IPS-20b (cell line): ENCODE results near the gene MYO1F.

Experiments used
- H3K27ac ChIP-seq: one replicate; pipeline ENCODE4 v1.5.1; 2013; ENCODE audit warnings: low read length
- H3K27me3 ChIP-seq: 2 replicates; pipeline ENCODE4 v1.6.1; 2013; ENCODE audit warnings: mild to moderate bottlenecking, low read length, inconsistent platforms; ENCODE audit not compliant: insufficient read depth
- H3K36me3 ChIP-seq: 2 replicates; pipeline ENCODE4 v1.6.1; 2013; ENCODE audit warnings: low read depth, mild to moderate bottlenecking, inconsistent platforms, low read length, moderate library complexity; ENCODE audit not compliant: insufficient read depth
- H3K4me1 ChIP-seq: 2 replicates; pipeline ENCODE4 v1.6.1; 2013; ENCODE audit warnings: mild to moderate bottlenecking, control low read depth, inconsistent platforms, low read length, moderate library complexity; ENCODE audit not compliant: insufficient read depth
- H3K4me3 ChIP-seq: 2 replicates; pipeline ENCODE4 v1.5.1; 2013; ENCODE audit warnings: mild to moderate bottlenecking, low read length, inconsistent platforms
- H3K9ac ChIP-seq: 2 replicates; pipeline ENCODE4 v1.6.1; 2013; ENCODE audit warnings: low read depth, mild to moderate bottlenecking, inconsistent platforms, low read length, moderate library complexity
- H3K9me3 ChIP-seq: 2 replicates; pipeline ENCODE4 v1.6.1; 2013; ENCODE audit warnings: mild to moderate bottlenecking, low read depth, low read length, inconsistent platforms; ENCODE audit not compliant: insufficient read depth

The MYO1F gene

GRCh38 chr19:8513687-8514504 is 63.3 kb downstream of the MYO1F start, which contains the start of gene ZNF414:
Gene ZNF414 (minus strand): TSS chr19:8514167. CDS start chr19:8514046, 121 bp downstream.
- H3K4me1 ChIP-seq, result peaks cover 8% of the 10 kb centered on the region; the same call in 1 of the 2 replicates
- H3K4me3 ChIP-seq, result peak within 1 kb of the TSS; percentile 77
- no peaks in the 10 kb centered on the region for H3K36me3 ChIP-seq
- no peaks in the 10 kb centered on the region for H3K9me3 ChIP-seq
- peak within 1 kb of the TSS; percentile 85 for H3K9ac ChIP-seq
- H3K27ac ChIP-seq, result peak within 1 kb of the TSS; percentile 71
- no peaks in the 10 kb centered on the region for H3K27me3 ChIP-seq

- H3K4me1 ChIP-seq, result peaks cover 8% of the 10 kb centered on the region; the same call in 1 of the 2 replicates
- no peaks in the 10 kb centered on the region for H3K9me3 ChIP-seq
- peak overlapping the region; percentile 85 for H3K9ac ChIP-seq
- H3K27ac ChIP-seq, result peak overlapping the region; percentile 71
- peak overlapping the region; percentile 77 for H3K4me3 ChIP-seq
- no peaks in the 10 kb centered on the region for H3K36me3 ChIP-seq
- no peaks in the 10 kb centered on the region for H3K27me3 ChIP-seq
These were observed 64.1 kb downstream of the MYO1F start for GRCh38 chr19:8513036-8513686.

DNA sequence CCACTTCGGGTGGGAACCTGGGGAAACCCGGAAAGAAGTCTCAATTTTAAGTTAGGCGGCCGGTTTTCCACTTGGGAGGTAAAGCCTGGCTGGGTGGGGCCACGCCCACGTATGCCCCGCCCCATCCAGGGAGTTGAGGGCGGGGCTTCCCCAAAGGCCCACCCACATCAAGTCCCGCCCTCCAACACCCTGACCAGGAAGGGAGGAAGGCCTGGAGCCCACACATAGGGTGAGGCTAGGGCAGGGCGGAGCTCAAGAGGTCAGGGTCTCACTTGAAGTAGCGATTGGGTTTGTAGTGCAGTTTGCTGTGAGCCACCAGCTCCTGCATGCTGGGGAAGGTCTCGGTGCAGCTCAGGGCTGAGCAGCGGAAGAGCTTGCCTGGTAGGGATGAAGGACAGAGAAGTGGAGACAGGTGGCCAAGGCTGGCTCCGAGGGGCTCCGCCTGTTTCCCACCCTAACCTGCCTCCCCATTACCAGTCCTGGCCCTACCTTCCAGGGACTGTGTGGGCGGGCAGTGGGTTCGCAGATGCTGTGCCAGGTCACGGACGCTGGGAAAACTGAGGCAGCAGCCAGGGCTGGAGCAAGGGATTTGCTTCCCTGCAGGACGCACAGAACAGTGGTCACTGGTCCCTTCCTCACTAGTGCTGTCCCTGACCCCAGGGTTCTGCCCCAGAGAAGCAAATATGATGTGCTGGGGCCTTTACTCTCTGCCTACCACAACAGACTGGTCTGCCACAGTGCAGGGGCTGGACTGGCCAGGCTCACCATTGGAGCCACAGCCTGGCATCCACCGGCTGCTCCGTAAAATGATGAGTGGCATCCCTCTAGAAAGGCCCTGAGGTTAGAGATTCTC is 64.9 kb downstream of the MYO1F start:
- no peaks in the 10 kb centered on the region for H3K27me3 ChIP-seq
- H3K36me3 ChIP-seq, result no peaks in the 10 kb centered on the region
- H3K9me3 ChIP-seq, result no peaks in the 10 kb centered on the region
- H3K27ac ChIP-seq, result no peak overlapping the region
- no peak overlapping the region for H3K9ac ChIP-seq
- H3K4me3 ChIP-seq, result peak overlapping the region; percentile 77; the same call in 1 of the 2 replicates
- peaks cover 8% of the 10 kb centered on the region; the same call in 1 of the 2 replicates for H3K4me1 ChIP-seq

DNA sequence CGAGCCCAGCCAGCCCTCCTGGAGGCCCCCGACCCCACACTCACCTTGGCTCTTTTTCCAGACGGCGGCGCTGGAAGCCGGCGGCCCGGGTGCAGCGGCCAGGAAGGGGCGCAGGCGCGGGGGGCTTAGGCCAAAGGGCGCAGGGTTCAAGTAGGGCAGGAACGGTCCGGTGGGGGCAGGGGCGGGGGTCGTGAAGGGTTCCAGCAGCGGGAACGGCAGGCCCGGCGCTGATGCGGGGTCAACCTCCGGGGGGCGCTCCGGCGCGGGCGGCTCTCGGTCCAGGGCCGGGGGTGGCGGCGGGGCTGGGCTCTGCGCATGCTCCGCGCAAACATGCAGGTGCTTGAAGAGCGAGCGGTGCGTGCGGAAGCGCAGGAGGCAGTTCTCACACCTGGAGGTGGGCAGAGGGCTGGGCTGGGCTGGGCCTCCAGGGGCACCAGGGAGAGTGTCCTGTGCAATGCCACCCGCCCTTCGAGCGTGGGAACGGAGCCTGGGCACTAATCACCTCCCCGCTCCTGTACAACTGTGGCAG is 65.6 kb downstream of the MYO1F start:
- no peaks in the 10 kb centered on the region for H3K9me3 ChIP-seq
- H3K36me3 ChIP-seq, result no peaks in the 10 kb centered on the region
- no peak overlapping the region for H3K27ac ChIP-seq
- no peak overlapping the region for H3K9ac ChIP-seq
- peaks cover 8% of the 10 kb centered on the region; the same call in 1 of the 2 replicates for H3K4me1 ChIP-seq
- no peak overlapping the region for H3K4me3 ChIP-seq
- no peaks in the 10 kb centered on the region for H3K27me3 ChIP-seq

GRCh38 chr19:8510589-8511115 is 66.6 kb downstream of the MYO1F start:
- Histone ChIP-seq H3K27me3 (no peaks in the 10 kb centered on the region), H3K4me1 (peaks cover 11% of the 10 kb centered on the region; the same call in 1 of the 2 replicates), H3K9ac (no peak overlapping the region), H3K36me3 (no peaks in the 10 kb centered on the region), H3K9me3 (no peaks in the 10 kb centered on the region), H3K4me3 (no peak overlapping the region), H3K27ac (no peak overlapping the region)

- H3K36me3 ChIP-seq, result no peaks in the 10 kb centered on the region
- no peaks in the 10 kb centered on the region for H3K27me3 ChIP-seq
- H3K4me1 ChIP-seq, result peaks cover 4% of the 10 kb centered on the region; the same call in 1 of the 2 replicates
- no peak overlapping the region for H3K27ac ChIP-seq
- no peaks in the 10 kb centered on the region for H3K9me3 ChIP-seq
- peak overlapping the region; percentile 76 for H3K4me3 ChIP-seq
- H3K9ac ChIP-seq, result peak overlapping the region; percentile 76; the same call in 1 of the 2 replicates
These were observed 70.8 kb downstream of the MYO1F start for GRCh38 chr19:8506402-8506957.

DNA sequence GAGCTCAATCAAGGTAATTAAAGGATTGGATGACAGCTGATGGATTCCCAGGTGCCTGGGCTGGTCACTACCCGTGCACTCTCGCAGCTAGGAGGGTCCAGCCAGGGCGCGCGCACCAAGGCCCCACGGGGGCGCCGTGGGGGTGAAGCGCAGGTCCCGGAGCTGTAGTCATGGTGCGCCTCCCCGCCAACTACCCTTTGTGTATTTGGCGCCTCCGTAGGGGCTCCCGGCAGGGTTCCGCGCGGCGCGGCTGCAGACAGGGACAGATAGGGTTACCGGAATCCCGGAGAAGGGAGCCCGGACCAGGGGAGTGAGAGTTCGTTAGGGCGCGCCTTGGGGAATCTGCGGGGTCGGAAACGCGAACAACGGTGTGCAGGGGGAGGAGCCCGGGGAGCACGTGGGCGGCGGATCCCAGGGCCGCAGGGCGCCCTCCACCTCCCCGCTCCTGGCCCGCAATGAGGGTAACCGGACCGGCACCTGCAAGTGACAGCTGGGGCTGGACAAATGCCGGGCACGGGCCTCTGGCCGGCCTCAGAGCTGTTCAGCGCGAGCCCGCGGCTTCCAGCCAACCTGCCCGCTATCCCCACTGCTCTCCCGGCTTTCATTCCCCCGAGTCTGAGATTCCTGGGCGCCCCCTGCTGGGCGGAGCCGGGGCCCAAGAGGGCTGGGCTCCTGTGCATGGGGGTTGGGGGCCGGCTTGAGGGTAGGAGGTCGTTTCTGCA is 71.4 kb downstream of the MYO1F start:
- no peak overlapping the region for H3K27ac ChIP-seq
- H3K4me3 ChIP-seq, result peak overlapping the region; percentile 76
- peaks cover 4% of the 10 kb centered on the region; the same call in 1 of the 2 replicates for H3K4me1 ChIP-seq
- no peaks in the 10 kb centered on the region for H3K9me3 ChIP-seq
- H3K36me3 ChIP-seq, result no peaks in the 10 kb centered on the region
- peak overlapping the region; percentile 76; the same call in 1 of the 2 replicates for H3K9ac ChIP-seq
- no peaks in the 10 kb centered on the region for H3K27me3 ChIP-seq

- Histone ChIP-seq H3K27ac (no peak overlapping the region), H3K36me3 (no peaks in the 10 kb centered on the region), H3K4me1 (peaks cover 4% of the 10 kb centered on the region; the same call in 1 of the 2 replicates), H3K27me3 (no peaks in the 10 kb centered on the region), H3K9me3 (no peaks in the 10 kb centered on the region), H3K4me3 (no peak overlapping the region), H3K9ac (no peak overlapping the region)
These were observed 72.3 kb downstream of the MYO1F start for GRCh38 chr19:8504919-8505318.

DNA sequence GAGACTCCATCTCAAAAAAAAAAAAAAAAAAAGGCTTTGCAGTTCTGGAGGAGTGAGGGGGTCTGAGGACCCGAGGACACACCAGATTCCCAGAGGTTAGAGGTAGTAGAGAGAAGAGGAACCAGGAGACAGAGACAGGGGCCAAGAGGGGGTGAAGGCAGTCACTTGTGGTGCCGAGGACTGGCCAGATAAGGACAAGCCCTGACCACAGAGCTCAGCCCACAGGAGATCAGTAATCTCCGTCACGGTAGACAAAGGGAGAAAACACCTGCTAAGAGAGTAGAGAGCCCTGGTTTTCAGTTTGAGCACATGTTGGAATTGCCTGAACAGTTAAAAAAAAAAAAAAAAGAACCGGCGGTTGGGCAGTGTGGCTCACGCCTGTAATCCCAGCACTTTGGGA is 73.1 kb downstream of the MYO1F start:
- no peaks in the 10 kb centered on the region for H3K36me3 ChIP-seq
- H3K4me3 ChIP-seq, result no peak overlapping the region
- no peaks in the 10 kb centered on the region for H3K27me3 ChIP-seq
- H3K27ac ChIP-seq, result no peak overlapping the region
- no peaks in the 10 kb centered on the region for H3K9me3 ChIP-seq
- peaks cover 4% of the 10 kb centered on the region; the same call in 1 of the 2 replicates for H3K4me1 ChIP-seq
- H3K9ac ChIP-seq, result no peak overlapping the region

DNA sequence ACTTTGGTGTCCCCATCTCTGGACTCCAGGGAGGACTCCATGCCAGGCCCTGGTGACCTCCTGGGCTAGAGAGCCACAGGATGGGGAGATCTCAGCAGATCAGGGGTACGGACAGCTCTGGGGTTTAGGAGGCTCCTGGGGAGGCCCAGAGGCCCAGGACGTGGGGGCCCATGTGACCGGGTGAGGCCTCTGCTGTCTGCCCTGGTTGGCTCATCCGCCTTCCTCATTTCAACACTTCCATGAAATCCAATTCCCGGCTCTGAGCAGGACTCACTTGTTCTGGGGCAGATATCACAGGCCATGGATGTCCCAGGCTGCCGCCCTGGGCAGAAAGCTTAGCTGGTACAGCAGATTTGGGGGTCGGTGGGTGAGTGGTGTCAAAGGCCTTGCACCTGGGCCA is 73.7 kb downstream of the MYO1F start:
- H3K4me1 ChIP-seq, result peaks cover 4% of the 10 kb centered on the region; the same call in 1 of the 2 replicates
- no peaks in the 10 kb centered on the region for H3K9me3 ChIP-seq
- no peak overlapping the region for H3K9ac ChIP-seq
- H3K27ac ChIP-seq, result no peak overlapping the region
- no peak overlapping the region for H3K4me3 ChIP-seq
- no peaks in the 10 kb centered on the region for H3K36me3 ChIP-seq
- H3K27me3 ChIP-seq, result no peaks in the 10 kb centered on the region
